LNCAP (cell line): Measurements from ENCODE around the gene SELENOP.

Experiments used
- TF ChIP-seq, protein P1 (sequence below): fragments of 450-650 bp; IDR thresholded peaks from 2 replicates; pipeline ENCODE4 v1.5.1; 2017; ENCODE audit warnings: mild to moderate bottlenecking

Gene SELENOP

DNA sequence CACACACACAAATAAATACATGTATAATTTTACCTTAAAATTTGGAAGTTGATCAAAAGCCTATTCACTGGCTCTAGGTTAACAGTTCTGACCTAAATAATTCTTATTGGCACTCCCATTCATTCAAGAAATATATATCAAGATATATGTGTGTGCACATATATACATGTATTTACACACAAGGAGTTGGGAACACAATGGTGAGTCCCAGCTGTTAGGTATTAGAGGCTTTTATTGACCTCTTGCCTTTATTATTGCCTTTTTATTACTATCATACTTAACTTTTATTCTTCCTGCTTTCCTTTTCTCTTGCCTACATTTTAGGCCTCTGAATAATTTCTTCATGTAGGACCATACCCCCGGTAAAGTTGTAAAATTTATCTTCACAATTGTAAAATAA lies 30.1 kb downstream of the SELENOP start:
- TF ChIP-seq, protein P1, sequence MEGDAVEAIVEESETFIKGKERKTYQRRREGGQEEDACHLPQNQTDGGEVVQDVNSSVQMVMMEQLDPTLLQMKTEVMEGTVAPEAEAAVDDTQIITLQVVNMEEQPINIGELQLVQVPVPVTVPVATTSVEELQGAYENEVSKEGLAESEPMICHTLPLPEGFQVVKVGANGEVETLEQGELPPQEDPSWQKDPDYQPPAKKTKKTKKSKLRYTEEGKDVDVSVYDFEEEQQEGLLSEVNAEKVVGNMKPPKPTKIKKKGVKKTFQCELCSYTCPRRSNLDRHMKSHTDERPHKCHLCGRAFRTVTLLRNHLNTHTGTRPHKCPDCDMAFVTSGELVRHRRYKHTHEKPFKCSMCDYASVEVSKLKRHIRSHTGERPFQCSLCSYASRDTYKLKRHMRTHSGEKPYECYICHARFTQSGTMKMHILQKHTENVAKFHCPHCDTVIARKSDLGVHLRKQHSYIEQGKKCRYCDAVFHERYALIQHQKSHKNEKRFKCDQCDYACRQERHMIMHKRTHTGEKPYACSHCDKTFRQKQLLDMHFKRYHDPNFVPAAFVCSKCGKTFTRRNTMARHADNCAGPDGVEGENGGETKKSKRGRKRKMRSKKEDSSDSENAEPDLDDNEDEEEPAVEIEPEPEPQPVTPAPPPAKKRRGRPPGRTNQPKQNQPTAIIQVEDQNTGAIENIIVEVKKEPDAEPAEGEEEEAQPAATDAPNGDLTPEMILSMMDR: no peak

DNA sequence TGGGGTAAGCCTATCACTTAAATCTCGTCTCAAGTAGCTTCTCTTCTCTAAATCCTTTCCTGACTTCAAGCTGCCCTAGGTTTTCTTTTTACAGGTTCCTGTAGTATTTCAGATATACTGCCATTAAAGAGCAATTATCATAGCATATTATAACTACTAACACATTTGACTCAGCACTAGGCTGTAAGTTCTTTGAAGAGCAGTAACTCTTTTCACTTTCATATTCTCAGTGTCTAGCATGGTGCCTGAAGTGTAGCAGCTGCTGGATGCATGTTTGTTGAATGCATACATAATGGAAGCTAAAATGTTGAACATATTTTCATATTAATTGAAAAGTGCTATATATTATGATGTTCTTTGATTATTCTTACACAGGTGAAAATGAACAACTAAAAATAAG lies 32.6 kb downstream of the SELENOP start:
- TF ChIP-seq, protein P1: no peak

DNA sequence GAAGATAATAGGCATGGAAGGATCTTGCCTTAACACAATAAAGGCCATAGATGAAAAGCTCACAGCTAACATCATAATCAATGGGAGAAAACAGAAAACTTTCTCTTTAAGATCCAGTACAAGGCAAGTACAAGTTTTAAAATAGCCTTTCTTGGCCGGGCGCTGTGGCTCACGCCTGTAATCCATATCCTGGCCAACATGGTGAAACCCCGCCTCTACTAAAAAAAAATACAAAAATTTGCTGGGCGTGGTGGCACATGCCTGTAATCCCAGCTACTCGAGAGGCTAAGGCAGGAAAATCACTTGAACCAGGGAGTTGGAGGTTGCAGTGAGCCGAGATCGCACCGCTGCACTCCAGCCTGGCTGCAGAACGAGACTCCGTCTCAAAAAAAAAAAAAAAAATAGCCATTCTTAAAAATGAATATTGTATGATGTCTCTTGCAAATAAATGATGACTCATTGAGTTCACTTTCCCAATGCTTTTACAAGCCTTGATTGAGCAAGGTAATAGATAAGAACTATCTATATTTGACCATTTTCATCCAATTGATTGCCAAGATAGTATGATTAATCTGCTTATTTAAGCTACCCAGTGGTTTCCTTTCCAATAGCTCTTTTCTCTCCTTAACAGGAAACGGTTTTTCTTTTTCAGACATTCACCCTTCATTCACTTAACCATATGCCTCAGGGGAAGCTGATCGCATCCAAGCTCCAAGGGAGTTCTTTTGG lies 39.3 kb downstream of the SELENOP start:
- TF ChIP-seq, protein P1: no peak

DNA sequence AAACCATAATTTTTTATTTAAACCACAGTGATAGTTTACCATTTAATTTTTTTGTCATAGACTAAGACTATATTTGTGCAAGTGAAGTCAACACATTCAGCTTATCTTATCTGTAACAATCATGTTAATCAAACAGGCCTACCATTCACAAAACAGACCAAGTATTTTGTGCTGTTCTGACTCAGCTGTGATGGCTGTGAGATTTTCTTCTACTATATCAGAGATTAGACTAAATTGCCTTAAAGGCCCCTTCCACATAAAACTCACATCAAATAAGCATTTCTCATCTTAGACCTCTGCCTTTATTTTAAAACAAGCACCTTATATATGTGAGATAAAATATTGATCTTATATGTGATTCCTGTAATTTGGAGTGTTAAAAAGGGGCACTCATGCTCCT lies 41.7 kb downstream of the SELENOP start:
- TF ChIP-seq, protein P1: no peak

DNA sequence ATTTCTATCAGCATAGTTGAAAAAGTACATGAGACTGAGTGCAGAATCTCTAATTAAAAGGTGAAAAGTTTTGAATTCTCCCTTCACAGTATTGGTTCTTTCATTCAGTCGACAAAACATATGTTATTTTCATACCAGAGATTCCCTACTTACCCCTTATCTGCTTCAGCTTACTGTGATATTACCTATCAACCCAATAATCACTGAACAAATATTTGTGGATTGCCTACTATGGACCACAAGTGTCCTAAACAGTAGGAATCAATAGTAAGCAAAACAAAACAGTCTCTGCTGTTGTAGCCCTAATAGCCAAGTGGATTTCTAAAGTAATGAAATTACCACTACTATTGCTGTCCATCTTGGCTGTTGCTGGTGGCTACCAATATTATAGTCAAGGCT lies 43.6 kb downstream of the SELENOP start:
- TF ChIP-seq, protein P1: no peak

DNA sequence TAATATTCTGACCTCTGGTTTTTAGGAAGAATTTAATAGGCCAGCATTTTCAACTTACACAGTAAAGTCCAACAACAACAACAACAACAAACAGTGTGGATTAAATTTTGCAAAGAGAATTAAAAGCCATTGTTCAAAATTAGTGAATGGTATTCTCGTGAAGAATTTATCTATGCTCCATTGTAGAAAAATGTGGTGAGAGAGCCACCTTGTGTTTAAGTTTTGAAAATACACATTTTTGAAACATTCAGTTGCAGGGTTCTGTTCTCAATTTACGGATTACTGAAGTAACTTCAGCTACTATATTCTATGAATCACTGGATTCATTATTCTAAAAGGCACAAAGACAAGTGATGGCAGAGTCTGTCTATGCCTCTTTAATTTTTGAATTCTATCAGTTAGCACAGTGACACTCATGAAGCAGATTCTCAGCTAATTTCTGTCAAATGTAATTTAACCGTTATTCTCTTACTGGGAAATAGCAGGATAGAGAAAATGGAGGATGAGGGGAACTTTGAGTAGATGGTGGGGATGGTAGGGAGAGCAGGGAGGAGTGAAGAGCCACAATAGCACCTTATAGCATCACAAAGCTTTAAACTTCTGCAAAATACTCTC lies 44.1 kb downstream of the SELENOP start:
- TF ChIP-seq, protein P1: peak; percentile 56; the same call in 1 of the 2 replicates

DNA sequence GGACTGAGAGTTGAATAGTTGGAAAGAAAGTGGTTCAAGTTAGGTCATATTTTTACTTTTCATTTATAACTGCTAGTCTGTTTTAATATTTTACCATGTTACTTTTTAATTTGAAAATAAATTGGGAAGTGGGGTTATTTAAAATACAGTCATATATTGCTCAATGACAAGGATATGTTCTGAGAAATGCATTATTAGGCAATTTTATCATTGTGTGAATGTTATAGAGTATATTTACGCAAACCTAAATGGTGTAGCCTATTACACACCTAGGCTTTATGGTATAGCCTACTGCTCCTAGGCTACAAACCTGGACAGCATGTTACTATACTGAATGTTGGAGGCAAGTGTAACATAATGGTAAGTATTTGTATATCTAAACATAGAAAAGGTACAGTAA lies 49.9 kb downstream of the SELENOP start:
- TF ChIP-seq, protein P1: no peak
